Hematopoietic multipotent progenitor cell treated with erythropoietin and hydrocortisone succinate and interleukin-3 and kit ligand, for 15 days (in vitro differentiated cells): ENCODE results near the gene SSTR5.
"Not testable (repeated sequence)": the region's sequence is repeated elsewhere in the genome, so short reads cannot be mapped to it uniquely, and the experiment has no call there.

Source experiments
- DNase-seq: peaks from one replicate; pipeline ENCODE4 v3.0.0-alpha.2; 2015; ENCODE audit warnings: low spot score

The SSTR5 gene

DNA sequence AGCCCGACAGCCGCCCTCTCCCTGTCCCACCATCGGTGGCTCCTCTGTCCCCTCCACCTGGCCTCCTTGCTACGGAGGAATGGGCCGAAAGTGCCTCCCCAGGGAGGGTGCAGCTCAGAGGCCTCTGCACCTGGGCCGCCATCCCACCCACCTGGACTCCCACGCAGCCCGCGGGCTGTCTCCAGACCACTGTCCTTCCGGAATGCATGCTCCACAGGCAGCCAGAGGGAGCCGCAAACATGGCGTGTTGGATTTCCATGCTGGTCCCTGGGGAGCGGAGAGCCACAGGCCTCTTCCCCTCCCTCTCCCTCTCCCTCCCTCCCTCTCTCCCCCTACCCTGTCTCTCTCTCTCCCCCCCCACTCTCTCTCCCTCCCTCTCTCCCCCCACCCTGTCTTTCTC, 3.0 kb downstream of the SSTR5 start:
- DNase-seq, result no peak

DNA sequence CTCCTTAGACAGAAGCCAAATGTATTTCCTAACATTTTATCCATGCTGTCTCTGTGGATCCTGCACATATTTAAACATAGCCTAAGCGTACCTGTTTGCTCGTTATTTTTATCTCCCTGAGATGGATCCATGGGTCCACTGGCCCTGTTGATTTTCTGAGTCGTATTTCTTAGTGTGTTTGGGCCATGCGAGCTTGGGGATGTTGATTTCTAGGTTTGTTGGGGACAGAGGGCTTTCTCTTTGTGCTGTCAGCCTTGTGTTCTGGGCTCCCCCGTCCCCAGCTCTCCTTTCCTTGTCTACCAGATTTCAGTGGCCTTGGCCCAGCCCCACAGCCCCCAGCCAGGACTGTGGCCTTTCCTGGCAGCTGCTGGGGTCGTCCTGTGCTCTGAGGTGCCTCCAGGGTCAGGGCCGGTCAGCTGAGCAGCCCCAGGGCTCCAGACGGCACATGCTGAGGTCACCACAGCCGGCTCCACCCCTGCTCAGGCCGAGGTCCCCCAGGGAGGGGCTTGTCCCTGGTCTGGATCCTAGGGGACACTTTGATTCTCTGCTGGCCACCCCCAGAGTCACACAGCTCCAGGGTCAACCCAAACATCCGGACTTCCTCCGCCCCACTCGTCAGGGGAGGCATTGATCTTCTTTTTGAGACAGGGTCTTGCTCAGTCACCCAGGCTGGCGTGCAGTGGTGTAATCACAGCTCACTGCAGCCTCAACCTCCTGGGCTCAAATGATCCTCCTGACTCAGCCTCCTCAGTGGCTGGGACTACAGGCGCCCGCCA, 4.4 kb downstream of the SSTR5 start:
- no peak for DNase-seq

GRCh38 chr16:1077877-1078578, 5.5 kb downstream of the SSTR5 start:
- no peak for DNase-seq

- DNase-seq, result no peak
Measured at GRCh38 chr16:1078579-1079021, 6.1 kb downstream of the SSTR5 start.

DNA sequence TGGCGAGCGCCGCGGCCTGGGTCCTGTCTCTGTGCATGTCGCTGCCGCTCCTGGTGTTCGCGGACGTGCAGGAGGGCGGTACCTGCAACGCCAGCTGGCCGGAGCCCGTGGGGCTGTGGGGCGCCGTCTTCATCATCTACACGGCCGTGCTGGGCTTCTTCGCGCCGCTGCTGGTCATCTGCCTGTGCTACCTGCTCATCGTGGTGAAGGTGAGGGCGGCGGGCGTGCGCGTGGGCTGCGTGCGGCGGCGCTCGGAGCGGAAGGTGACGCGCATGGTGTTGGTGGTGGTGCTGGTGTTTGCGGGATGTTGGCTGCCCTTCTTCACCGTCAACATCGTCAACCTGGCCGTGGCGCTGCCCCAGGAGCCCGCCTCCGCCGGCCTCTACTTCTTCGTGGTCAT, 6.8 kb downstream of the SSTR5 start:
- DNase-seq, result no peak

DNA sequence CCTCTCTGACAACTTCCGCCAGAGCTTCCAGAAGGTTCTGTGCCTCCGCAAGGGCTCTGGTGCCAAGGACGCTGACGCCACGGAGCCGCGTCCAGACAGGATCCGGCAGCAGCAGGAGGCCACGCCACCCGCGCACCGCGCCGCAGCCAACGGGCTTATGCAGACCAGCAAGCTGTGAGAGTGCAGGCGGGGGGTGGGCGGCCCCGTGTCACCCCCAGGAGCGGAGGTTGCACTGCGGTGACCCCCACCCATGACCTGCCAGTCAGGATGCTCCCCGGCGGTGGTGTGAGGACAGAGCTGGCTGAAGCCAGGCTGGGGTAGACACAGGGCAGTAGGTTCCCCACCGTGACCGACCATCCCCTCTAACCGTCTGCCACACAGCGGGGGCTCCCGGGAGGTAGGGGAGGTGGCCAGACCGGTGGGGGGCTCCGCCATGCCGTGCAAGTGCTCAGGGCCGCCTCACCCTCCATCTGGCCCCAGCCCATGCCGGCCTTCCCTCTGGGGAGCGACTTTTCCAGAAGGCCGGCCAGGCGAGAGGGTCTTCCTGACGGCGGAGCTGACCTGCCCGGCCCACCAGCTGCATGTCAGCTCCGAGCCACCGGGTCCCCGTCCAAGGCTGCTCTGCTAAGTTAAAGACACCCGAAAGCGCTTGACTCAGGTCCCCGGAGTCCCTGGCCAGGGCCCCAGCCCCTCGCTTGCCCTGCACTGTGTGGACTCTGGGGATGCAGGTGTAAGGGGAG, 7.4 kb downstream of the SSTR5 start:
- no peak for DNase-seq

DNA sequence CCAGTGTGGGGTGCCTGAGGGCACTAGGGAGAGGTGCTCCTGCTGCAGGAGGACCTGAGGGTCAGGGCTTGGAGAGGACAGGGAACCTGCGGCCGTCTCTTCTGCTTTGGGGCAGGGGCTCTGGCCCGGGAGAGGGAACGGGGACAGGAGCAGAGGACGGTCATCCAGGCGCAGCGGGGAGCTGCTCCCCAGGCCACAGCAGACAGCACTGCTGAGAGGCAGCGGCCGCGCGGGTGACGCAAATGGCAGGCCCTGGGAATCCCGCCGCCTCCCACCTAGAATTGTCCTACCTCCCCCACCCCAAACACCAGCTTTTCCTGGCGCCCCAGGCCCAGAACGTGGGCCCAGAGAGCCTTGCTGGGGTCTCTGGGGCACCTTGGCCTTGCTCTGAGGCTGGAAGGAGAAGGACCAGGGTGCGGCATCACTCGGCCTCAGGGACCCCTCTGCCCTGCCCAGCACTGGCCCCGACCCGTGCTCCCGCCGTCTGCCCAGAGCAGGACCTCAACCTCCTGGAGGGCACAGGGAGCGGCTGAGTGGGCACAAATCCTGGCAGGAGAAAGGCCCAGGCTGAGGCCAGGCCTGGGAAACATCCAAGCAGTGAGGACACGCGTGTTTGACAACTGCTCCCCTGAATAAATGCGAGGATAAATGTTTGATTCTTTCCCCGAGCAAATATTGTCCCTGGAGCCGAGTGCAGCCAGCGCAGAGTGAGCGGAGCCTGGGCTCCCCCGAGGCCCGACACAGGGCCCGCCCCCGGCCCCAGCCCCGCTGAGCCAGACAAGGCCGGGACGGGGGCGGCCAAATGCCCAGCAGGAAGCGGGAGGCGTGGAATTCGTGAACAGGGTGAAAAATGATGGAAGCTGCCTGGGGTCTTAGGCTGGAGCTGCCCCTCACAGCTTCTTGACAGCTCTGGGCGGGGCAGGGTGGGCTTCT, 8.5 kb downstream of the SSTR5 start:
- DNase-seq, result no peak

- DNase-seq, result no peak
Measured at GRCh38 chr16:1081734-1082265, 9.3 kb downstream of the SSTR5 start.

DNA sequence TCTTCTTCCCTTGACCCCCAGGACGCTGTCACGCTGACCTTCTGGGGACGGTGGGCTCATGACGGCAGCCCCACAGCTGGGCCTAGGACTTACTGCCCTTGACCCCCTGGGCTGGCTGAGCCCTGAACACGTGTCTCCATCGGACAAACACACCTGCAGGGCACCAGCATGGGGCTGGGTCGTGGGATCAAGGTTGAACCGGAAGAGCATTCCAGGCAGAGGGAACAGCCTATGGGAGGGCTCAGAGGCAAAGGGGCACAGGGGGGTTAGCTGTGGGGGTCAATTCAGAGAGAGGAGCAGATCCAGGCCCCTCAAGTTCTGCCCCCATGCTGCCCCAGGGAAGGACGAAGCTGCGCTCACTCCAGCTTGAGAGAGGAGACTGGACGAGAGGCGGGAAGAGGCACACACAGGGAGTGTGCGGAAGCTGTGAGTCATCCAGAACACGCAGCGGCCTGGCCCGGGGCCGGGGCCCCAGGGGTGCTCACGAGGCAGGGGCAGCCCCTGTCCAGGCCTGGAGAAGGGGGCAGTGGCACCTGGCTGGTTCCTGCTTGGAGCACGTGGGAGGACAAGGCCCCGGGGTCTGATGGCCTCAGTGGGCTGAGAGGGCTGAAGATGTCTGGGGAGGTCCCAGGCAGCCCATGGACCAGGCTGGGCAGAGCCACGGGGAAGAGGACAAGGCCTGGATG, 9.9 kb downstream of the SSTR5 start:
- DNase-seq, result no peak

GRCh38 chr16:1082952-1083675, 10.6 kb downstream of the SSTR5 start:
- no peak for DNase-seq

DNA sequence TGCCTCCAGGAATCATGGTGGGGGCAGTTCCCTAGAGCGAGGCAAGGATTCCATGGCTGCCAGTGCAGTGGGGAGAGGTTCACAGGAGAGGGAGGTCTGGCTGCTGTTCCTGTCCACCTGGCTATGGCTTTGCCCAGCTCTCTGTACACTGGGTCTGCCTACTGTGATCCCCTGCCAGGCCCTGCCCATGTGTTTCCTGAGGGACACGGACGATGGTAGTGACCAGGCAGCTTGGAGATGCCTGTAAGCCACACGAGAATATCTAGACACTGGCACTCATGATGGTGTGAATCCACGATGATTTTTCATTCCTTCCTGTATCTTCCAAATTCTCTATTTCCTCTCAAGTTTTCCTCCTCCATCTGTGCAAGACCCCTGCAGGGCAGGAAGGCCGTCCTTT, 12.4 kb downstream of the SSTR5 start:
- no peak for DNase-seq

DNA sequence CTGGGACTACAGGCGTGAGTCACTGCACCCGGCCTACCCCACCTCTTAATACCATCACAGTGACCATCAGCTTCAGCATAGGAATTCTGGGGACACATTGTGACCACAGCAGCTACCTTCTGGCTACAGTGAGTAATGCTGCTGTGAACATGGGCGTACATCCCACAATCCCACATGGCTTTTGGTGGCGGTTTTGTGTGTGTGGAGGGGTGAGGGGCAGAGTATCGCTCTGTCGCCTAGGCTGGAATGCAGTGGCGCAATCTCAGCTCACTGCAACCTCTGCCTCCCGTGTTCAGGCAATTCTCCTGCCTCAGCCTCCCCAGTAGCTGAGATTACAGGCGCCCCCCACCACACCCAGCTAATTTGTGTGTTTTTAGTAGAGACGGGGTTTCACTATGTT, 13.9 kb downstream of the SSTR5 start:
- DNase-seq, result not testable (repeated sequence)

- no peak for DNase-seq
Measured at GRCh38 chr16:1088295-1089170, 16.0 kb downstream of the SSTR5 start.

DNA sequence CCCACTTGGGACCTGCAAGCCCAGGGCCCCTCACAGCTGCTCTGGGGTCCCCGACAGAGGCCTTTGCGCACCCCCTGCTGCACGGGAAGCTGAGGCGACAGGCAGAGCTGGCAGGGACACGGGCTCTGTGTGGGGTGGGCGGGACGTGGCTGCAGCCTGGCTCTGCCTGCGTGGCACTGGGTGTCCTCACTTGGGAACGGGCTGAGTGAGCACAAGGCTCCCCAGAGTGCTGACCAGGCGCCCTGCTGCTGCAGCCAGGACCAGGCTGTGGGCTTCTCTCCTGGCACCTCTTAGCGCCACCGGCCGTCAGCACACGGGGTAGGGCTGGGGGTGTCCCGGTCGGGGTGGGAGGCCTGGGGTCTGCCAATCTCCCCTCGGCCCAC, 16.9 kb downstream of the SSTR5 start:
- DNase-seq, result no peak

DNA sequence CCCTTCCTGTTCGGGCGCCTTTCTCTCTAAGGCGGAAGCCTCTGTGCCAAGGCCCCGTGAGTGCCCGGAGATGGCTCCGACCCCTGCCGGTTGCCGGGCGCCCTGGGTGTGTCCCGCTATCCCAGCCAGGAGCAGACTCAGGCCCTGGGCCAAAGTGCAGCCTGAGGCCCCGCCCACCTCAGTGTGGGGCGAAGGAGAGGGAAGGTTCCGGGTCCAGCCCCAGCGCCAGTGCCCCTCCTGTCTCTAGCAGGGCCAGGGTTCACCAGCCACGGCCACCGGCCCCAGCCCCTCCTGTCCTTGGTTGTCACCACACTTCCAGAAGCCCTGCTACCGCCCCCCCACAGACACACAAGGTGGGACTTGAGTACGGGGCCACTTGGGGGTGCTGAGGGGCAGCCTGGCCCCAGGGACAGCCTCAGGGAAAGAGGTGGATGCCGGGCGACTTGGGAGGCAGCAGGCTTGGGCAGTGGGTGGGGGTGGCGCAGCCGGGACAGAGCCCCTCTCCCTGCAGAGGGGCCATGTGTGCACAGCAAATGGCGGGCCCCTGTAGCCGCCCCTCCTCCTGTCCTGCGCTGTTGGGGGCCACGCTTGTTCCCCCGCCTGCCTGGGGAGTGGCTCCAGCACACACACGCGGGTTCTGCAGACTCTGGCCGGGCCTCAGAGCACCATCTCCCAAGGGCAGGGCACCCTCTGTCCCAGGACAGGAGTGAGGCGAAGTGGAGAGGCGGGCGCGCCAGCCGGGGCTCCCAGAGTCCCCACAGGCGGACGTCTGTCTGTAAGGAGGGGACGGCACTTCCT, 17.5 kb downstream of the SSTR5 start:
- no peak for DNase-seq

DNA sequence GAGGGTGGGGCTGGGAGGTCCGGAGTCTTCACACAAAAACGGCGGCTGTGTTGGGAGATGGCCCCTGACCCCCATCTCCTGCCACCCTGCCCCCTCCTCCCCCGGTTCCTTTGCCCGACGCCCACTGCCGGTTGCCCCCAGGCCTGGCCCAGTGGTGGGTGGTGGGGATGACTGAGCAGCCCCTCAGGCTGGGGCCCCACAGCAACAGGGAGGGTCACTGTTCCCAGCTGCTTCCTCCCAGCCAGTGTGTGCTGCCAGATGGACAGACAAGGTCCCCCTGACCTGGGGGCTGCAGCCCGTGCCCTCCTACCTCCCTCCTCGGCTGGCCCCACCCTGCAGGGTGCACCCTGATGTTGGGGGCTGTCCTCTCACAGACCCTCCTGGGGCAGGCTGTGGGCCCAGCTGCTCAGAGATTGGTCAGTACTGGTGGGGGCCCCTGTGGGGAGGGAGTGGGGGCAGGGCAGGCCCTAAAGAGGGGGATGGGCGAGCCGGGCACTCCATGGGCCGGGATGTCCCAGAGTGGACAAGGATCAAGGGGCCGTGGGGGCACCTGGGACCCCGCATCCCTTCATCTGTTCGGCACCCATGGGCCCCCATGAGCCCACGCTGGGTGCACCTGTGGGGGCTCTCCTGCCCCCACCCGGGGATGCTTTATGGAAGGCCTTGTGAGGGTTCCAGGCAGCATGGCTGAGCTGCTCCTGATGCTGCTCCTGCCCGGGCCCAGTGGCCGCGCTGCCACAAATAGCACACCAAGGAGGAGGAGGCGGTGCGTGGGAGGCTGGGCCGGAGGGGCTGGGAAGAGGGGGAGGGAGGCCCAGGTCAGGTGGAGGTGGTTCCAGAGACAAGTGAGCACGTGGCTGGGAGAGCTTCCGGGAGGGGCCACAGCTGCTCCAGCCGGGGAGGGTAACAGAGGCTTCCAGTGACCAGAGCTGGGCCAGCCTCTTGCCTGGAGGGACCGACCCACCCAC, 18.4 kb downstream of the SSTR5 start:
- DNase-seq, result no peak

DNA sequence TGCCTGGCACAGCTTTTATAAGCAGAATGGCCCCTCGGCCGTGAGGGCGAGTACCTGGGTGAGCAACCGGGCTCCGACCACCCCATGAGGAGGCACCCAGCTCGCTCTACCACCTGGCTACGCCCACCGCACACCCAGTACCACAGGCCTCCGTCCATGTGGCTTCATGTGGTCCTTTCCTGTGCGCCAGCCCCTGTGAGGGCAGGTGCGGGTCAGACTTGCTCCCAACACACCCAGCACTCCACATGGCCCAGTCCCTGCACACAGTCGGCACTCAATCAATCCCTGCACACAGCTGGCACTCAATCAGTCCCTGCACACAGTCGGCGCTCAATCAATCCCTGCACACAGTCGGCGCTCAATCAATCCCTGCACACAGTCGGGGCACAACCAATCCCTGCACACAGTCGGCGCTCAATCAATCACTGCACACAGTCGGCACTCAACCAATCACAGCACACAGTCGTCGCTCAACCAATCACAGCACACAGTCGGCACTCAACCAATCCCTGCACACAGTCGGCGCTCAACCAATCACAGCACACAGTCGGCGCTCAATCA, 19.5 kb downstream of the SSTR5 start:
- no peak for DNase-seq
